Activated CD4-positive, alpha-beta T cell treated with anti-CD3 and anti-CD28 coated beads, Interleukin-2, amount 10 ng/mL, durations not matched to agents 24 days and 14 days (primary cell): Measurements from ENCODE around the gene MEST. TPM values are rescaled to one million over a fixed set of nuclear protein-coding genes. Genes with fewer than 3 reads are reported as not detected.

Experiments used
- total RNA-seq: library from RNA; stranded (reverse); gene quantifications from 2 replicates; pipeline ENCODE4 v1.2.3, GENCODE V29; 2022

The MEST gene
- total RNA-seq, 1 donor from 2014 or later: 4.1 TPM

Other genes starting within 250 kb of the MEST start
- 0.14 TPM in 2 replicates for gene CPA2, start 225.2 kb upstream of the MEST start, total RNA-seq
- gene CPA4, start 198.9 kb upstream of the MEST start, total RNA-seq: not detected in 2 replicates
- gene CPA5, start 147.3 kb upstream of the MEST start, total RNA-seq: 0.47 and 0.93 TPM in 2 replicates
- gene CPA1, start 111.6 kb upstream of the MEST start, total RNA-seq: not detected in 2 replicates
- gene CEP41, start 51.1 kb upstream of the MEST start, total RNA-seq: 14.3 and 16.7 TPM in 2 replicates
- 21.4 and 22.5 TPM in 2 replicates for gene COPG2, start 176.7 kb downstream of the MEST start, total RNA-seq
- gene TSGA13, start 194.5 kb downstream of the MEST start, total RNA-seq: not detected in 2 replicates
- gene KLF14, start 242.1 kb downstream of the MEST start, total RNA-seq: not detected in 2 replicates